ENCODE data around the gene NLRP9.

The NLRP9 gene

DNA sequence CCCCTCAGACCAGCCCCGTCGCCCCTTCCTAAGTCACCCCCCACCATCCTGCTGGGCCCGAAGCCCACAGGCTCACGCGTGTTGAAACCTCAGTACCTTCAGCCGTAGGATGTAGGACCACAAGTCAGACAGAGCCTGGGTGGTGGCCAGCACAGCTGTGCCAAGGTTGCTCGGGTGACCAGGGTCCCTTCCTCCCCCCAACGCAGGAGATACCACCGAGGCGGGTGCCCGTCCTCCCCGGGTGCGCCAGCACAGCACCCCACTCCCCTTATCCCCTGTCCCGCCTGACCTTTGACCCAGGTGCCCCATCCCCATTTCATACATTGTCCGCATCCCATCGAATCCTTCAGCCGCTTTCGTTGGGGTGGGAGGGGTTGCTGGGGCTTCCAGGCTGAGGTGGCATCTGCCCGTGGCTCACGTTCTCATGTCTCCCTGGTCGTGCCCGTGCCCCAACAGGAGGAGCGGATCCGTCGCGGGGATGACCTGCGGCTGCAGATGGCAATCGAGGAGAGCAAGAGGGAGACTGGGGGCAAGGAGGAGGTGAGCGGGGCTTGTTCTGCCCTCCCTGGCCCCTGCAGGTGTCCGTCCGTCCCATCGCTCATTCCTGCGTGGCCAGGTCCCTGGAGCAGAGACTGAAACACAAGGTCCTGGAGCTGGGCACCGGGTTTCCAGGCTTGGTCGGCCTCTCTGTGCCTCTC lies 48.6 kb downstream of the NLRP9 start:
- no peak for DNase-seq (ENCODE audit: low read depth in 2 of 2, low spot score in 1 of 2)

DNA sequence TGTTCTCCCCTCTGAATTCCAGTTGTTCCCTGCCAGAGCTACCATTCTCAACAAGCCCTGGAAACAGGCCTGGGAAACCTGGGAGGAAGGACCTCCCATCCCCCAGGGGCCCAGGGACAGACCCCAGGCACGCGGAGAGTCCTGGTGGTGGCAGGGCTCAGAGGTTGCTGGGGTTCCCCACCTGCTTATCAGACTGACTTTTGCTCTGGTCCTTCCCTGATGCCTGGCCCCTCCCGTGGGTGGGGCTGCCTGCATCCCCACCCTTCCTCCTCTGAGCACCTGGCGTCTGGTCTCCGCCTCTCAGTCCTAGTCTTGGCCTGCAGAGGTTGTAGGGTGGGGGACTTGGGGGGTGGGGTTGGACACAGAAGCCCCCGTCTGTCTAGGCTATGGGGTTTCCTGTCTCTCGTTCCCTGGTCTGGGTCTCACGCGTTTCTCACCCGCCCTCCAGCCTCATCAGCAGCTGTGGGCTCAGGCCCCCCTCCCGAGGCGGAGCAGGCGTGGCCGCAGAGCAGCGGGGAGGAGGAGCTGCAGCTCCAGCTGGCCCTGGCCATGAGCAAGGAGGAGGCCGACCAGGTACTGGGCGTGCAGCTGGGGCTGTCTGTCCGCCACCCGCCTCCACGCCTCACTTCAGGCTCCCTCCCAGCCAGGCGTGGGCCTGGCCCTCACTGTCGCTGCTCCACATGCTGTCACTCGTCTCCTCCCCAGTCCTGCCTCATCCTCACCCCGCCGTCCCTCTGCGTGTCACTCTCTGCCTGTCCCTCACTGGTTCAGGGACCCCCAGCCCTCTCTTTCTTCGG lies 49.6 kb downstream of the NLRP9 start:
- no peak for DNase-seq (ENCODE audit: low read depth in 2 of 2, low spot score in 1 of 2)

DNA sequence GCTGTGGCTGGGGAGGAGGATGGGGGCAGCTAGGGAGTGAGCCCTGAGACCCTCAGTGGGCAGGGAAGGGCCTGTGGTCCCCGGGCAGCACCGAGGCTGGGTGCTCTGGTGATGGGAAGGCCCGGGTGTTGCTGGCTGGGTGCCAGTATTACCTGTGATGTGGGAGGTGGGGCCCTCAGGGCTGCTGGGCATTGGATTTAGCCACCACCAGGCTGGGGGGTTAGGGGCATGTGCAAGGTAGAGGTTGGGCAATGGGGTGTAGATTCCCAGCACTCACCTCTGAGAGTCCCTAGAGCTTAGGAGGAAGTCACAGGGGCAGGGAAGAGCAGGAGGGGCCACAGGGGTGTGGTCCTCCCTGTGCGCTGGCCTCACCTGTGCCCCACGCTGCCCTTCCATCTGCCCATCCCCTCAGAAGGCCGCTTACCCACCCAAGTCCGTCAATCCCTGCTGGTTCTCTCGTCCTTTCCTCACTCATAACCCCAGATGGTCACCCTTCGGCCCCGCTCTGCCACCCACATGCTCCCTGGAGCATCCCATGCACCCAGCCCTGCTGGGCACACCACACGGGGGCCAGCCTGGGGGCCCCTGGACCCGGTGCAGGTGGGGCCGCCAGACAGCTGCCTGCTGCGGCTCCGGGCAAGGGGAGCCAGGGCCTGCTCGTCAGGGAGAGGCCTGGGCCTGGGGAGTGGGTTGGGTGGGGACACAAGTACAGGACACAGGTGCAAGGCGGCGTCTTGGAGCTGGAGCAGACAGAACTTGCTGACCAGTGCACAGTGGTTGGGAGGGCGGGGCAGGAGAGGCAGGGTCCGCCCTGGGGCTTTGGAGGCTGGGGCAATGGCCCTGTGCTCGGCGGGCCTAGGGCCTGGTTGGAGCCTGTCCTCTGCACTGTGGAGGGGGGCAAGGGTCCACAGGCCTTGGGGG lies 50.7 kb downstream of the NLRP9 start:
- no peak for DNase-seq (ENCODE audit: low read depth in 2 of 2, low spot score in 1 of 2)

DNA sequence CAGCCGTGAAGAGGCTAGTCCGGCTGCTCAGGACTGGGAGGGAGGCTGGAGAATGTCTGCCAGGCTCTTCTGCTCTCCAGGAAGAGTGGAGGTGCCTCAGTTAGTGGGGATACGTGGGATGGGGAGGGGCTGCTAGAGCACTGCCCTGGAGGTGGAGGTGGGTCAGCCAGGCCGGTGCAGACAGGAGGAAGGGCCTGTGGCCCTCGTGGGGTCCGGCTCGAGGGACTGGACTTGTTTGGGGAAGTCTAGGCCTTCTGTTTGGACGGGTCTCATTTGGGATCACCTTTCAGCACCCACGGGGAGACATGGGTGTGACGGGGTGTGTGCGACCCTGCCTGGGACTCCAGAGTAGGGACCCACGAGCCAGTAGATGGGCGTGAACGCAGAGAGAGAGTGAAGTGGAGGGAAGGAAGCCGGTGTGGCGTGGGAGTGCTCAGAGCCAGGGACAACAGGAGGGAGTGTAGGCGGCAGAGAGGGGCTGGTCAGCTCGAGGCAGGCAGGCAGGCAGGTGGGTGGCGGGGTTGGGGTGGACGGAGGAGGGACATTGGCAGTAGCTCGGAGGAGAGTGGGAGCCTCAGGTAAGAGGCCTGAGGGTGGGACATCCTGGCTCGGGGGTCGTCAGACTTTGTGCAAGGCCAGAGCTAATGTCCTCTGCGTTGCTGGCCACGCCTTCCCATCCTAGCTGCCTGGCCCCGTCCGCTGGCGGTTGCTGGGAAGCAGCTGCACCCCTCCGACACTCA lies 51.7 kb downstream of the NLRP9 start:
- no peak for DNase-seq (ENCODE audit: low read depth in 2 of 2, low spot score in 1 of 2)

DNA sequence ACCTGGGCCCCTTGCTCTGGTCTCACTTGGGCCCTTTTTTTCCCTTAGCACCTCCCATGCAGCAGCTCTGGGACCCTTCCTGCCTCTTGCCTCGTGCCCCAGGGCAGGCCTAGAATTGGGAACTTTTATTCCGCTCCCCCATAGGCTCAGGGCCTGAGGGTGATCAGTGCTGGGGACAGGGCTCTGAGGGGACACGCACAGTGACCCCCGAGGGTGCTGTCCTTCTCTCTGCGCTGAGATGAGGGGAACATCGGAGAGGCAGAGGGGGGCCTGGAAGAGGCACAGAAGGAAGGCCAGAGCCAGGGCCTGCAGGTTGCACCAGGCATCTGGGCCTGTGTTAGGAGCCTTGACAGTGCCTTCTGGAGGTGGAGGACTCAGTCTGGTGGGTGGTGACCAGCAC lies 52.4 kb downstream of the NLRP9 start:
- no peak for DNase-seq (ENCODE audit: low read depth in 2 of 2, low spot score in 1 of 2)

DNA sequence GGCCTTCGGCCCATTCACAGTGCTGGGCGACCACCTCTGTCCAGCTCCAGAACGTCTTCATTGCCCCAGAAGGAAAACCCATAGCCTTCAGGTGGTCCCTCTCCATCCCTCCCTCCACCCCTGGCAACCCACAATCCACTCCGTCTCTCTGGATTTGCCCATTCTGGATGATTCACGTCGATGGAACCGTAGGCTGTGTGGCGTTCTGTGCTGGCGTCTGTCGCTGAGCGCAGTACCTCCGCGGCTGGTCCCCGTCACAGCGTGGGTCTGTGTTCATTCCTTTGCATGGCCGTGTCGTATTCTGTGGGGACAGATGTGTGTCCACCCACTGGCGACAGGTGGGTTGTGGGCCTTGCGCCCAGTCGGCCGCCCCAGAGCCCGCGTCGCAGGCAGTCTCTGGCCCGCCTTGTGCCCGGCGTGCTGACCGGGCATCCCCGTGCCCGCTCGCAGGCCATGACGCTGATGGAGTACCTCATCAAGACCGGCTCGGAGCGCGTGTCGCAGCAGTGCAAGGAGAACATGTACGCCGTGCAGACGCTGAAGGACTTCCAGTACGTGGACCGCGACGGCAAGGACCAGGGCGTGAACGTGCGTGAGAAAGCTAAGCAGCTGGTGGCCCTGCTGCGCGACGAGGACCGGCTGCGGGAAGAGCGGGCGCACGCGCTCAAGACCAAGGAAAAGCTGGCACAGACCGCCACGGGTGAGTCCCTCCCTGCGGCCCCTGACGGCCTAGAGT lies 53.1 kb downstream of the NLRP9 start:
- DNase-seq (ENCODE audit: low read depth in 2 of 2, low spot score in 1 of 2) = no peak

DNA sequence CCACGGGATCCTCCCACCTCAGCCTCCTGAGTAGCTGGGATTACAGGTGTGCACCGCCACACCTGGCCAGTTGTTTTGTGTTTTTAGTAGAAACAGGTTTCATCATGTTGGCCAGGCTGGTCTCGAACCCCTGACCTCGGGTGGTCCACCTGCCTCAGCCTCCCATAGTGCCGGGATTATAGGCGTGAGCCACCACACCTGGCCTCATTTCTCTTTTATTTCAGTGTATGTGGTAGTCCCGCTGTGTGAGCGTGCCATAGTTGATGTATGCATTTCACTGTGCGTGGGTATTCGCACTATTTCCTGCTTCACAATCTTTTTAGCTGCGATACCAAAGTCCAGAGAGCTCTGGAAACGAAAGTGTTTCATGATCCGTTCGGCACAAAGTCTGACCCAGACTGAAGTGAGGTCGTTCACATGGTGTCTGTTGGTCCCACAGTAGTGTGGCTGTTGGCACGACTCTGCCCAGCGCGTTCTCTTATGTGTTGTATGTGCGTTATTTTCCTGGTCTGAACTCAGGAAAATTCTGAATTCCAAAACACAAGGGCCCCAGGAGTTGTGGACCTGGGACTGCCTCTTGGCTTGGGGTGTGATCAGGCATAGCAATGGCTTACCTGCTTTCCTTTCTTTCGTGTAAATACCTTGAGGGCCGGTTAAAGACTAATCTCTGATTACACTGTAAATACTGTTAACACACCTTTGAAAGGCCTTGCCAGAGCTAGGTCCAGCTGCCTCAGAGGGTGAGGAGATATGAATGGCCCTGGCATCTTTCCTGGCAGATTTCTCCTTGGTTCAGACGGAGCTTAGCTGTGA lies 54.5 kb downstream of the NLRP9 start:
- DNase-seq (ENCODE audit: low read depth in 2 of 2, low spot score in 1 of 2) = no peak

DNA sequence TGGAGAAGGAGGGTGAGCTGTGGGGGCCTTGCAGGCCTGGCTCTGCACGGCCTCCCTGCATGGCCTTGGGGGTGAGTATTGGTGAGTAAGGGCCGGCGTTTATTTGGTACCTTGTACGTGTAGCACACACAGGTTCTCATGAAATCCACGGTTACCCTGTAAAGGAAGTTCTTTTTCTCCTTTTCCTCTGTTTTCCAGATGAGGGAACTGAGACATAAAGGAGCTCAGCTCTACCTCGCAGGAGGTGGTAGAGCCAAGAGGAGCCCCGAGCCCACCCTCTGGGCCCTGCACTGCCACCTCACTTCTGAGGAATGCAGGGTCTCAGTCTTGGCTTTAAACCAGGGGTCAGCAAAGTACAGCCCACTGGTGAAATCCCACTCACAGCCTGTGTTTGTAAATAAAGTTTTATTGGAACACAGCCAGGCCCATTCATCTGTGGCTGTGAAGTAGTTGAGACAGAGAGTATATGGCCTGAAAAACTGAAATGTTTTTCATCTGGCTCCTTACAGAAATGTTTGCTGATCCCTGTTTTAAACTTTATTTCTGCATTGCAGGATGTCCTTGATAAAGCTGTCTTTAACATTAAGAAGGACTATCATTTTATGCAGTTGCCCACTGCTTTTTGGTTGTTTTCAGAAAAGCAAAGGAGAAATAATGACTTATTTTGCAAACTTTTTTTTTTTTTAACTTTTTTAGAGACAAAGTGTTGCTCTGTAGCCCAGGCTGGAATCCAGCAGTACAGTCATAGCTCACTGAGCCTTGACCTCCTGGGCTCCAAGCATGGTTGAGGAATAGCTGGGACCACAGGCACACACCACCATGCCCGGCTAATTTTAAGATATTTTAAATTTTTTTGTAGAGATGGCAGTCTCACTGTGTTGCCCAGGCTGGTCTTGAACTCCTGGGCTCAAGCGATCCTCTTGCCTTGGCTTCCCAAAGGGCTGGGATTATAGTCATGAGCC lies 56.8 kb downstream of the NLRP9 start:
- no peak for DNase-seq (ENCODE audit: low read depth in 2 of 2, low spot score in 1 of 2)

DNA sequence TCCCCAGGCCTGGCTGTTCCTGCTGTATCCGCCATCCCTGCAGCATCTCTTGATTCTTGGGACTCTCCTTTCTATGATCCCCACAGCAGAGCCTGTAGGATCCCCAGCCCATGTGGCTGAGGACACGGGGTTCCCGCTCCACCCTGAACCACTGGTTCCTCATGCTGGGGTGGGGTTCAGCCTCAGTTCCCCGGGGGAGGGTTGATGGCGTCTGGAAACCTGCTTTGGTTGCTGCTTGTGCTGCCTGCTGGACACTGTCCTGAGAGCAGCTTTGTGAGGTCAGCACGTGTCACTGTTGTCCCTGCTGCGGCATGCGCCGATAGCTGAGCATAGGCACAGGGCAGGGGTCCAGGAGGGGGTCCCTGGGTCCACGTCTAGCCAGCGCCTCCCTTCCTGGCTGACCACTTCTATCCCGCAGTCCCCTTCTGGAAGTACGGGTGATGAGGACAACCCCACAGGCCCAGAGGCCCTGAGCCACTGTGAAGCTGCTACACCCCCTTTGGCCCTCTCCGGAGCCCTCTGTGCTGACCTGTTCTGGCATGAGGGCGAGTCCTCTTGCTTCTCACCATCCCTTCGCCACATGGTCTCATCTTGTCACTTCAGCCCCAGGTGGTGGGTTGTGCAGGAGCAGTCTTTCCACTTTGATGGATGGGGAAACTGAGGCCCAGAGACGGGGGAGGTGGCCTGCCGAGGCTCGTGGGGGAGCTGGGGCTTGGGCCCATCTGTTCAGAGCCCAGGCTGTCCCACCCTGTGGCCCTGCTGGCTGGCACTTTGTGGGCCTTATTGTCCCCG lies 57.7 kb downstream of the NLRP9 start:
- DNase-seq (ENCODE audit: low read depth in 2 of 2, low spot score in 1 of 2) = no peak

DNA sequence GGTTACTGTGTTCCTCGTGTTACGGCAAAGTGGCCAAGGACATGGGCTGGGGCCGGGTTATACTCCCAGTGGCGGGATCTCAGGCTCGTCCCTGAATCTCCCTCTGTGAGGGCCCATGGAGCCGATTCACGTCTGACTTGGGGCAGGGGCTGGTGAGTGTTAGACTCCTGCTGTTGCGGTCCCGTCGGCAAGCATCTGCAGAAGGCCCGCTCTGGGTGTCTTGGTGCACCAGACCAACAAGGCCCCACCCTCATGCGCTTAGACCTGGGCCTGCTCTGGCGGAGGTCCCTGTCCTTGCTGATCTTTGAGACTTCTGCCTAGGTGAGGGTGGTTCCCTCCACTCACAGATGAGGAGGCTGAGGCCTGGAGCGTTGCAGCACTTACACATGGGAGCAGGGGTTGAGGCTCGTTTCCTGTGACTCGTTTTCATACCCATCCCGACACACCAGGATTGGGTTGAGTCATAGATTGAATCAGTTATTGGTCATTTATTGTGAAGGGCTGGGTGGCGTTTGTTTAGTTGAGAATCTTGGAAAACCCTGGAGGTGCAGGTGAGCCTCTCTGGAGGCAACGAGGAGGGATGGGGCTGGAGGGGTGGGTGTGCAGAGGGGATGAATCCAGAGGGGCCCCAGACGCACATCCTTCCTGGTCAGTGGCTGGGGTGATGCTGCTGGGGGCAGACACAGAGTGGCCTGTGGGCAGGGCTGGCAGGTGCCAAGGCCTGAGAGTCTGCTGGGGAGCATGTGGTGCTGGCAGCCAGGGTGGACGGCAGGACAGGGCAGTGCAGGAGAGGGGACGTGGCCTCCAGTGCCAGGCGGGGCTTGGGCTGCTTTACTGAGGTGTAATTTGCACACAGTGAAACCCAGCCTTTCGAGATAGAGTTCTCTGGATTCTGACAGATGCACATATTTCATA lies 58.6 kb downstream of the NLRP9 start:
- no peak for DNase-seq (ENCODE audit: low read depth in 2 of 2, low spot score in 1 of 2)

DNA sequence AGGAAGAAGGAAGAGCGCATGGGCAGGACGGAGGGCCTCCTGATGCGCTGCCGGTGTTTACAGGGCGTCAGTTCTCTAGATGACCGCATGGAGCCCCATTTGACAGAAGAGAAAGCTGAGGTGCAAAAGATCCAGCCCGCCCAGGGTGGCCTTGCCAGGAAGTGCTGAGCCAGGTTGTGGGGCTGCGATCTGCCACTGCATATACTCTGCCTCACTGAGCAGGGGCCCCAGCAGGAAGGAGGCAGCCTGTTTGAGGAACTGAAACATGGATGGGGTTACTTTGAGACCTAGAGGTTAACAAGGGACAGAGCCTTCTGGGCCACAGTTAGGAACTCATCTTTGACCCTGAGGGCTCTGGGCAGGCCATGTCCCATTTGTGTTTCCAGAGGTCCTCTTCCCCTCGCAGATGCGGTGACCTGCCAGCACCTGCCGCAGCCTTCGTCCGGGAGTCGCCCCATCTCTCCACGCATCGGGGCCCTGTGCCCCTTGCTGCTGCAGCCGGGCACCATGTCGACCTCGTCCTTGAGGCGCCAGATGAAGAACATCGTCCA lies 60.0 kb downstream of the NLRP9 start:
- DNase-seq (ENCODE audit: low read depth in 2 of 2, low spot score in 1 of 2) = no peak

DNA sequence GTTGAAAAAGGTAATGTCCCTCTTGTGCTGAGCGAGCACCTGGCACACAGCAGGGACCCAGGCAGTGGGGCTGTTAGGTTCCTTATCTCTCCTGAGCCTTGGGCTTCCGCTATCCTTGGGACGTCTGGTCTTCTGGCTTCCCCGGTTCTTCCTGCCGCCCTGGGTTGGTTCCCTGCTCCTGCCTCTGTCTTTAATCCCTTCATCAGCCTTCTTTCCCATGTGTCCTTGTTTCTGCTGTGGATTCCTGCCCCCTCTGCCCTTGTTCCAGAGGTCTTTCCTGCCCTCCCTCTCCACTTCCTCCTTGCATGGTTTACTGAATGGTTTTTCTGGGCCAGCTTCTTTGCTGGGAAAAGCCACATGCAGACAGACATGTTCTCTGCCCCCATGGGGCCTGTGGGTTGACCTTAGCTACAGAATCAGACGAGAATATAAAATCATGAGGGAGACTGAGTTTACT lies 60.6 kb downstream of the NLRP9 start:
- DNase-seq (ENCODE audit: low read depth in 2 of 2, low spot score in 1 of 2) = no peak

DNA sequence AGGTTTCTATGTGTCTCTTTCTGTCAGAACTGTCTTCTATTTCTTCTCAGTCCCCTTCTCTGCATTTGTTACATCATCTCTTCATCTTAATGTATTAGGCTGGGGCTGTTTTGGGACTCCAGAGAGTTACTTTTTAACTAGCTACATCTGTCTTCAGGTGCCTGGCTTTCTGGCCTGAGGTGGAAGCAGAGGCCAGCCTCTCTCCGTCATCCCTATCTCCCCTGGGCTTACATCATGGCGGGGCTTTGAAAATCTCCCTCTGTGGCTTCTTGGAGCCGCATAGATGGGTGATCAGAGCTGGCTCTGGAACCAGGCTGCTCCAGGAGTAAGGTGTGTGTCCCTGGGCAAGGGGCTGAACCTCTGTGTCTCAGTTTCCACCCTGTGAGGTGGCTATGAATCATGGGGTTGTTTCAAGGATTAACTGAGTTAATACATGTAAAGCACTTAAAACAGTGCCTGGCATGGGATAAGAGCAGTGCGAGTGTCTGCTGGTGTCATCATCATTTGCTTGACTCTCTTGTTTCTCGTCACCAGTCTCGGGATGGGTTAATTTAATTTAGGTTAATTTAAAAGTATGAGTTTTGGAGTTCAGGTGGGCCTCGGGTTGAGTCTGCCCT lies 61.2 kb downstream of the NLRP9 start:
- DNase-seq (ENCODE audit: low read depth in 2 of 2, low spot score in 1 of 2) = no peak

DNA sequence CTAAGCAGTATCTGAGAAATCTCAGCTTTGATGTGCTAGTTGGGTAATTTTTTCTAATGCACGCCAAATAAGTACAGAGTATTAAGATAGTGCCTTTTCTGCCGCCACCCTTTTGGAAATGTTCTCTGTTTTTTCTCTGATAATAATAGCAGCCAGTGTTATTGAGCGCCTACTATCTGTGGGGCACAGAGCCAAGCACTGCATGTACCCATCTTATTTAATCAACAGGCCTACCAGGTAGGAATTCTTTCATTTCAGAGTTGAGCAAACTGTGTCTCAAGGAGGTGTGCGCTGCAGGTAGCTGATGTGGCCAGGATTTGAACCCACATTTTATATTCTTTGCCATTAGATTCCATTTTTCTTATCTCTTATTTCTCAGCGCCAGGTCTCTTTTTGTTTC lies 61.8 kb downstream of the NLRP9 start:
- DNase-seq (ENCODE audit: low read depth in 2 of 2, low spot score in 1 of 2) = no peak

DNA sequence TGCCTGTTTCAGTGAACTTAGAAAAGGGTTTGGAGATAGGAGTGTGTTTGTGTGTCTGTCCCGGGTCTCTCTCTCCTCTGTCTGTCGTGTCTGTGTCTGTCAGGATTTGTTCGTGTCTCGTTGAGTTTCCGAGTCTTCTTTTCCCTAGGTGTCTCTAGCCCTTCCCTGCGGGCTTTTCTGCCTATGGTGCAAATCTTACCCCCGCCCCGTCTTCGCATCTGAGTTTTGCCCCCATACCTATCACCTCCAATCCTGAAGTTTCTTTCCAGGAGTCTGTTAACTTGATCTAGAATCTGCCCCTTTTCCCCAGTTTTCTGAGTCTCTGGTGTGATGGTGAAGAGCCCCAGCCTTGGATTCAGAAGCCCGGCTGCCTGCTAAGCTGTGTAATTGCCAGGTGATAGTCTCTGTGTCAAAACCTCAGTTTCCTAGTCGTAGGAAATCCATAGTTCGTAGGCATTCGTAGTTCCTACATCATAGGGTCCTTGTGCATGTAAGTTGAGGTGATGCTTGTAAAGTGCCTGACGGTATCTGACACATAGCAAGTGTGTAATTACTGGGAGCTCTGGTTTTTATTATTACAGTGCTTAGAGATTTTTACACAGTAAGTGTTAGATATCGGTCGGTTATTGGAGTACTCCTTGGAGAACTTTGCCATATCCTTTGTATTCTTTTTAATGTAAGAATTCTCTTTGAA lies 62.4 kb downstream of the NLRP9 start:
- DNase-seq (ENCODE audit: low read depth in 2 of 2, low spot score in 1 of 2) = no peak
